LNCaP clone FGC (cell line): ENCODE measurements around the gene STK32A.

Source experiments
- DNase-seq: peaks from one replicate; pipeline ENCODE4 v3.0.0-alpha.2; 2011; ENCODE audit warnings: low read depth
- H3K4me3 ChIP-seq: 2 replicates; pipeline ENCODE4 v1.5.1; 2011; ENCODE audit warnings: mild to moderate bottlenecking, low read depth, low read length, control low read depth
- TF ChIP-seq, protein P1 (sequence below): IDR thresholded peaks from 2 replicates; pipeline ENCODE4 v1.5.1; 2012; ENCODE audit warnings: mild to moderate bottlenecking; ENCODE audit not compliant: control insufficient read depth, insufficient read depth; ENCODE audit errors: extremely low read depth

Gene STK32A

GRCh38 chr5:147387109-147387508, 152.3 kb downstream of the STK32A start:
- no peak overlapping the region for H3K4me3 ChIP-seq
- TF ChIP-seq, protein P1, sequence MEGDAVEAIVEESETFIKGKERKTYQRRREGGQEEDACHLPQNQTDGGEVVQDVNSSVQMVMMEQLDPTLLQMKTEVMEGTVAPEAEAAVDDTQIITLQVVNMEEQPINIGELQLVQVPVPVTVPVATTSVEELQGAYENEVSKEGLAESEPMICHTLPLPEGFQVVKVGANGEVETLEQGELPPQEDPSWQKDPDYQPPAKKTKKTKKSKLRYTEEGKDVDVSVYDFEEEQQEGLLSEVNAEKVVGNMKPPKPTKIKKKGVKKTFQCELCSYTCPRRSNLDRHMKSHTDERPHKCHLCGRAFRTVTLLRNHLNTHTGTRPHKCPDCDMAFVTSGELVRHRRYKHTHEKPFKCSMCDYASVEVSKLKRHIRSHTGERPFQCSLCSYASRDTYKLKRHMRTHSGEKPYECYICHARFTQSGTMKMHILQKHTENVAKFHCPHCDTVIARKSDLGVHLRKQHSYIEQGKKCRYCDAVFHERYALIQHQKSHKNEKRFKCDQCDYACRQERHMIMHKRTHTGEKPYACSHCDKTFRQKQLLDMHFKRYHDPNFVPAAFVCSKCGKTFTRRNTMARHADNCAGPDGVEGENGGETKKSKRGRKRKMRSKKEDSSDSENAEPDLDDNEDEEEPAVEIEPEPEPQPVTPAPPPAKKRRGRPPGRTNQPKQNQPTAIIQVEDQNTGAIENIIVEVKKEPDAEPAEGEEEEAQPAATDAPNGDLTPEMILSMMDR: no peak
- DNase-seq: no peak

GRCh38 chr5:147388184-147389108, 153.6 kb downstream of the STK32A start:
- H3K4me3 ChIP-seq: no peak overlapping the region
- DNase-seq: no peak
- TF ChIP-seq, protein P1: no peak

GRCh38 chr5:147390654-147391225, 155.9 kb downstream of the STK32A start:
- H3K4me3 ChIP-seq: no peak overlapping the region
- TF ChIP-seq, protein P1: no peak
- no peak for DNase-seq

- H3K4me3 ChIP-seq: no peak overlapping the region
- TF ChIP-seq, protein P1: peak; percentile 59
- peak; percentile 10 for DNase-seq
These were observed 157.0 kb downstream of the STK32A start for GRCh38 chr5:147391781-147392180.

DNA sequence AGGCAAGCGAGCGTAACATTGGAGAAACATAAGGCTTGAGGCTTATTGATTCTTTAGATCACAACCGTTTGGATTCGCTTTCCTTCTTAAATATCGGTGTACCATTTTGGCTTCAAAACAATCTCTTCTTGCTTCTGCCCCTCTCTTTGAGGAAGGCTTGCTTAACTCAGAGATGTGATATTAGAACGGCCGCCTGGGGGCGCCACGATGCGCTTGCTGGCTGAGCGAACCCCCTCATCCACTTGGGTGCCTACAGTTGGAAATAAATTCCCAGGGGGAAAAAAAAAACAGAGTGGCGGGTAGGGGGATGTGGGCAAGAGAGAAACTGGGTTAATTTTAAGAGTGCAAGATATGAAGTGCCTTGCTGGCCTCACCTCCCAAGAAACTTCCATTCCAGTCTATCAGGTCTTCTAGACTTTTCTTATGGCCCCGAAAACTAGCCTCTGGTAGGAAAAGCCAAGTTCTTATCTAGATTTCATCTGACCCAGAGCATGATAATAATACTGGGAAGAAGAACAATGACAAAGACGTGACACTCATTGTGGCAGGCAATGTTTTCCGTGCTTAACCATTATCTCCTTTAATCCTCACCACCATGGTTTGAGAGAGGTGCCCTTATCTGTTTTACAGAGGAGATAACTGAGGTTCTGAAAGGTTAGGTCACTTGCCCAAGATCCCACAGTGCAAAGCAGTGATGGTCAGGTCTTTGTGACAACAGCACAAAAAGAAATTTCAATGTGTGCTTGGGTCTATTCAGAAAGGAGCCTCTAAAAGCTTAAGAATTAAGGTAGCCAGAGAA, 159.2 kb downstream of the STK32A start:
- DNase-seq: no peak
- TF ChIP-seq, protein P1: 0 out of 2 replicates have a peak, but pooled peaks have one; percentile 9
- no peak overlapping the region for H3K4me3 ChIP-seq

- TF ChIP-seq, protein P1: no peak
- H3K4me3 ChIP-seq: no peak overlapping the region
- no peak for DNase-seq
These were observed 161.4 kb downstream of the STK32A start for GRCh38 chr5:147396070-147396823.
